CD4-positive, alpha-beta T cell (primary cell): Measurements from ENCODE around the gene KCNJ11. TPM values are rescaled to one million over a fixed set of nuclear protein-coding genes. Genes with fewer than 3 reads are reported as not detected.

Experiments
- ATAC-seq: fragments of 200-7000 bp; cut with Tn5 transposase; one replicate; pipeline ENCODE4 v1.10.0; 2022; ENCODE audit warnings: mild to moderate bottlenecking; ENCODE audit not compliant: poor library complexity
- CTCF ChIA-PET: fragments of 350-600 bp; sonication (Branson Sonifier 250); formaldehyde crosslinking; loops from one replicate; lab custom pipeline; 2021; ENCODE audit warnings: antibody characterized with exemption, inconsistent platforms; lab: Charles Lee
- POLR2A ChIA-PET: fragments of 350-600 bp; sonication (Branson Sonifier 250); formaldehyde crosslinking; loops from one replicate; lab custom pipeline; 2021; ENCODE audit warnings: antibody characterized with exemption, inconsistent platforms; lab: Charles Lee
- DNase-seq, 14 experiments: peaks; one replicate each; pipeline ENCODE4 v3.0.0-alpha.2; 2013 to 2020; ENCODE audit warnings: mixed read lengths in 2 of 14
- H3K27ac ChIP-seq, 2 donors: one replicate each; pipeline versions ENCODE4 v1.5.1 to v1.7.0; 2013; ENCODE audit warnings: low read length in 2 of 2, low read depth in 1 of 2, mild to moderate bottlenecking in 1 of 2
- H3K27me3 ChIP-seq, 2 experiments: 1 replicate in 1 of 2; 2 replicates in 1 of 2; pipeline versions ENCODE4 v1.6.1 to v1.7.0; 2013; ENCODE audit warnings: low read length in 2 of 2, control low read depth in 1 of 2, mild to moderate bottlenecking in 1 of 2, moderate library complexity in 1 of 2; ENCODE audit not compliant: insufficient read depth in 2 of 2, control insufficient read depth in 1 of 2
- H3K36me3 ChIP-seq: one replicate; pipeline ENCODE4 v1.6.1; 2013; ENCODE audit warnings: low read length, control low read depth; ENCODE audit not compliant: insufficient read depth
- H3K4me1 ChIP-seq: one replicate; pipeline ENCODE4 v1.6.1; 2013; ENCODE audit warnings: low read length, control low read depth; ENCODE audit not compliant: insufficient read depth
- H3K4me3 ChIP-seq: one replicate; pipeline ENCODE4 v1.5.1; 2013; ENCODE audit warnings: mild to moderate bottlenecking, low read length, moderate library complexity
- H3K9me3 ChIP-seq, 2 experiments: 1 replicate in 1 of 2; 2 replicates in 1 of 2; pipeline versions ENCODE4 v1.6.1 to v1.7.0; 2013; ENCODE audit warnings: low read length in 2 of 2, mild to moderate bottlenecking in 2 of 2, control low read depth in 1 of 2, moderate library complexity in 1 of 2; ENCODE audit not compliant: control insufficient read depth in 1 of 2, insufficient read depth in 1 of 2
- H3K27ac Mint-ChIP-seq: one replicate; pipeline ENCODE4 v1.8.0; 2020; ENCODE audit warnings: mixed read lengths
- H3K27me3 Mint-ChIP-seq: one replicate; pipeline ENCODE4 v1.8.0; 2021; ENCODE audit warnings: mixed read lengths
- H3K36me3 Mint-ChIP-seq: one replicate; pipeline ENCODE4 v1.8.0; 2021; ENCODE audit warnings: low read depth, mixed read lengths
- H3K4me1 Mint-ChIP-seq: one replicate; pipeline ENCODE4 v1.8.0; 2021; ENCODE audit warnings: low read depth, mixed read lengths
- H3K4me3 Mint-ChIP-seq: one replicate; pipeline ENCODE4 v1.8.0; 2020; ENCODE audit warnings: mild to moderate bottlenecking, mixed read lengths
- H3K9me3 Mint-ChIP-seq: one replicate; pipeline ENCODE4 v1.8.0; 2020; ENCODE audit warnings: mixed read lengths
- CTCF ChIP-seq: fragments of 200-600 bp; IDR thresholded peaks from one replicate; pipeline ENCODE4 v1.8.0; 2022; ENCODE audit warnings: antibody characterized with exemption, mild to moderate bottlenecking
- intact Hi-C, 2 experiments: fragments of 100-400 bp; cut with DNase I in 1 of 2; cut with micrococcal nuclease in 1 of 2; formaldehyde crosslinking; loops; one replicate each; pipeline versions ENCODE4 v1.15.1 to v1.9.0; 2023 to 2025; cut with DNase I, micrococcal nuclease
- total RNA-seq, 174 experiments: library from RNA in 2 of 174; stranded (reverse) in 2 of 174; gene quantifications; one replicate each; pipeline ENCODE4 v1.2.3 and lab custom pipeline; 2021 to 2026

The KCNJ11 gene
- total RNA-seq, 2 experiments from 2014 or later = 0.08 TPM; not detected in 1

GRCh38 chr11:17432002-17432401, 43.5 kb upstream of the KCNJ11 start:
- Mint-ChIP-seq H3K4me1 (no peaks in the 10 kb centered on the region), H3K4me3 (no peak overlapping the region), H3K27ac (no peak overlapping the region), H3K36me3 (no peaks in the 10 kb centered on the region), H3K27me3 (no peaks in the 10 kb centered on the region), H3K9me3 (no peaks in the 10 kb centered on the region)
- ChIA-PET POLR2A (no interaction called here), CTCF (no interaction called here)
- no peaks in the 10 kb centered on the region for H3K27me3 ChIP-seq
- DNase-seq = no peak
- H3K27ac ChIP-seq = no peak overlapping the region
- no peak for TF ChIP-seq CTCF
- no peaks in the 10 kb centered on the region for H3K9me3 ChIP-seq
- H3K4me1 ChIP-seq = no peaks in the 10 kb centered on the region
- H3K36me3 ChIP-seq = no peaks in the 10 kb centered on the region
- ATAC-seq = no peak
- no peak overlapping the region for H3K4me3 ChIP-seq
- intact Hi-C loops = no loop called here

DNA sequence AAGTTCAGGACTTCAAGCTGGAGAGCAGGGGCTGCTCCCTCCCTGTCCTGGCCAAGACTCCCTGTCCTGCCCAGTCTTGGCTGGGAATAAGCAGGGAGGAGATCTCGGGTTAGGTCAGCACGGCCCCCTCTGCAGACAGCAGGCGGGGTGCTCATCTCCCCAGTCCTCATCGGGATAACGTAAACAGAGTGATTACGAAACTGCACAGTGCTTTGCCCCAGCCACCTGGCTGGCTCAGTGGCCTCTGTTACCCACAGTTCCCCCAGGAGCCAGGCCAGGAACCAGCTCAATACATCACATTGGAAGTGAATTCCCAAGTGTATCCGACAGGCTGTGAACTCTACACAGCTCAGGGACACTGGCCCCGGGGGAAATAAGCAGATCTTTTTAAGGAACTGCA, 42.7 kb upstream of the KCNJ11 start:
- intact Hi-C loops = no loop called here
- DNase-seq (no peak), ATAC-seq (no peak)
- no peak for TF ChIP-seq CTCF
- Histone ChIP-seq H3K36me3 (no peaks in the 10 kb centered on the region), H3K27me3 (no peaks in the 10 kb centered on the region), H3K27ac (no peak overlapping the region), H3K4me1 (no peaks in the 10 kb centered on the region), H3K4me3 (no peak overlapping the region), H3K9me3 (no peaks in the 10 kb centered on the region)
- Mint-ChIP-seq H3K4me3 (no peak overlapping the region), H3K36me3 (no peaks in the 10 kb centered on the region), H3K27me3 (no peaks in the 10 kb centered on the region), H3K27ac (no peak overlapping the region), H3K4me1 (no peaks in the 10 kb centered on the region), H3K9me3 (no peaks in the 10 kb centered on the region)
- ChIA-PET CTCF (no interaction called here), POLR2A (no interaction called here)

- Histone ChIP-seq H3K4me3 (no peak overlapping the region), H3K27me3 (no peaks in the 10 kb centered on the region), H3K27ac (no peak overlapping the region), H3K9me3 (no peaks in the 10 kb centered on the region), H3K4me1 (no peaks in the 10 kb centered on the region), H3K36me3 (no peaks in the 10 kb centered on the region)
- Mint-ChIP-seq H3K27me3 (no peaks in the 10 kb centered on the region), H3K4me3 (no peak overlapping the region), H3K27ac (no peak overlapping the region), H3K36me3 (no peaks in the 10 kb centered on the region), H3K4me1 (no peaks in the 10 kb centered on the region), H3K9me3 (no peaks in the 10 kb centered on the region)
- intact Hi-C loops = no loop called here
- ChIA-PET POLR2A (no interaction called here), CTCF (no interaction called here)
- ATAC-seq (no peak), DNase-seq (no peak)
- no peak for TF ChIP-seq CTCF
These were observed 42.2 kb upstream of the KCNJ11 start for GRCh38 chr11:17430616-17431015.
